Common myeloid progenitor, CD34-positive (primary cell): ENCODE results near the gene TREH.

Experiments
- CTCF ChIA-PET: fragments of 350-600 bp; sonication (Branson Sonifier 250); formaldehyde crosslinking; loops from one replicate; lab custom pipeline; 2021; ENCODE audit warnings: antibody characterized with exemption; lab: Charles Lee
- POLR2A ChIA-PET: fragments of 350-600 bp; sonication (Branson Sonifier 250); formaldehyde crosslinking; loops from one replicate; lab custom pipeline; 2021; ENCODE audit warnings: antibody characterized with exemption; lab: Charles Lee
- DNase-seq, 3 donors: peaks; one replicate each; pipeline versions ENCODE4 v3.0.0 to v3.0.0-alpha.2; 2013
- H3K27ac ChIP-seq, 2 experiments: 1 replicate in 1 of 2; 2 replicates in 1 of 2; pipeline ENCODE4 v1.7.0; 2013; ENCODE audit warnings: inconsistent platforms in 2 of 2, low read length in 2 of 2, mild to moderate bottlenecking in 2 of 2, low read depth in 1 of 2, moderate library complexity in 1 of 2; ENCODE audit not compliant: severe bottlenecking in 2 of 2, insufficient read depth in 1 of 2, poor library complexity in 1 of 2
- H3K27me3 ChIP-seq, 5 experiments: replicated peaks in 2 of 5; 1 replicate in 3 of 5; 2 replicates in 2 of 5; pipeline versions ENCODE4 v1.6.1 to v1.7.0; 2013; ENCODE audit warnings: low read length in 4 of 5, mild to moderate bottlenecking in 2 of 5, moderate library complexity in 2 of 5, inconsistent platforms in 1 of 5; ENCODE audit not compliant: insufficient read depth in 5 of 5, control insufficient read depth in 4 of 5
- H3K36me3 ChIP-seq, 4 experiments: 1 replicate in 2 of 4; 2 replicates in 2 of 4; pipeline versions ENCODE4 v1.6.1 to v1.7.0; 2013; ENCODE audit warnings: low read length in 3 of 4, control low read depth in 1 of 4, mild to moderate bottlenecking in 1 of 4; ENCODE audit not compliant: control insufficient read depth in 4 of 4, insufficient read depth in 4 of 4
- H3K4me1 ChIP-seq, 4 experiments: 1 replicate in 3 of 4; 2 replicates in 1 of 4; pipeline versions ENCODE4 v1.6.1 to v1.7.1; 2013; ENCODE audit warnings: low read length in 3 of 4, mild to moderate bottlenecking in 3 of 4, control low read depth in 1 of 4, inconsistent platforms in 1 of 4, moderate library complexity in 1 of 4; ENCODE audit not compliant: control insufficient read depth in 4 of 4, insufficient read depth in 4 of 4; ENCODE audit errors: control extremely low read depth in 1 of 4
- H3K4me3 ChIP-seq, 7 experiments: 1 replicate in 4 of 7; 2 replicates in 3 of 7; pipeline versions ENCODE4 v1.5.1 to v1.7.0; 2013; ENCODE audit warnings: mild to moderate bottlenecking in 7 of 7, low read length in 6 of 7, moderate library complexity in 6 of 7, inconsistent platforms in 2 of 7, low read depth in 2 of 7, control low read depth in 1 of 7; ENCODE audit not compliant: insufficient read depth in 4 of 7, control insufficient read depth in 1 of 7; ENCODE audit errors: extremely low read depth in 1 of 7
- H3K9me3 ChIP-seq, 5 experiments: 1 replicate in 4 of 5; 2 replicates in 1 of 5; pipeline versions ENCODE4 v1.6.1 to v1.7.1; 2013; ENCODE audit warnings: low read length in 4 of 5, mild to moderate bottlenecking in 2 of 5, inconsistent platforms in 1 of 5, low read depth in 1 of 5, moderate library complexity in 1 of 5; ENCODE audit not compliant: control insufficient read depth in 4 of 5, insufficient read depth in 2 of 5; ENCODE audit errors: control extremely low read depth in 1 of 5
- WGBS: methylation state at CpG from one replicate; pipeline ENCODE4 v1.1.5; 2013; ENCODE audit not compliant: insufficient coverage; 5-methylcytosine and 5-hydroxymethylcytosine counted together

Gene TREH

DNA sequence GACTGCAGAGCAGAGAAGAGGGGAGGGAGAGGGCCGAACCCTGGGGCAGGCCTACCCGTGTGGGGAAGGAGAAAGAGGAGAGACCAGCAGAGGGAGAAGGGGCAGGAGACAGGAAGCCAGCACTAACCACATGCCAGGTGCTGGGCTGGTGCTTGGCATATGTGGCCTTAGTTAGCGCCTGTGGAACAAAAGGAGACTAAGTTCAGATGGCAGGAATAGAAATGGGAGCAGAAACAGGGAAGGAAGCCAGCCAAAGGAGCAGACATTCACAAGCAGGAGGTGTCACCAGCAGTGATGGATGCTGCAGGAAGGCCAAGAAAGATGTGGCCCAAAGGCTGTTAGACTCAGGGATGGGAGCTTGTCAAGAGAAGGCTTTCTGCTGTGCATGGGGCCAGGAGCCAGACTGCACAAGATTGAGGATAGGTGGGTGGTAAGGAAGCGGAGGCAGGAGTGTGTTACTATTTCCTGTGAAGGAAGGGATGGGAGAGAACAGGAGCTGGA lies 26.7 kb downstream of the TREH start:
- peak overlapping the region in 1 of 7 experiments; percentile 5 for H3K4me3 ChIP-seq
- ChIA-PET CTCF (interaction anchor here (1.1 to 1.9 kb wide), 4 partner anchors 10 to 30 kb away, joined by 3 to 8 read pairs (median 4); no protein-coding TSS in a partner anchor), POLR2A (no interaction called here)
- peak; percentile 49 to 83 (median 76) for DNase-seq
- WGBS: 8% methylated on average over 4 of the region's 4 CpGs
- H3K27ac ChIP-seq: no peak overlapping the region
- no peaks in the 10 kb centered on the region for H3K27me3 ChIP-seq
- no peaks in the 10 kb centered on the region for H3K36me3 ChIP-seq
- no peaks in the 10 kb centered on the region for H3K9me3 ChIP-seq
- H3K4me1 ChIP-seq: peaks cover 0 to 18% (median 13%) of the 10 kb centered on the region in 4 experiments

GRCh38 chr11:118651820-118652219 lies 27.6 kb downstream of the TREH start:
- H3K9me3 ChIP-seq: no peaks in the 10 kb centered on the region
- H3K36me3 ChIP-seq: no peaks in the 10 kb centered on the region
- H3K27me3 ChIP-seq: no peaks in the 10 kb centered on the region
- no peak for DNase-seq
- WGBS: 80% methylated on average over 1 of the region's 3 CpGs
- peaks cover 0 to 18% (median 13%) of the 10 kb centered on the region in 4 experiments for H3K4me1 ChIP-seq
- no peak overlapping the region for H3K27ac ChIP-seq
- CTCF ChIA-PET: interaction anchor here (1.1 to 1.9 kb wide), 2 partner anchors 15 to 29 kb away, joined by 3 to 8 read pairs; no protein-coding TSS in a partner anchor
- H3K4me3 ChIP-seq: no peak overlapping the region
- POLR2A ChIA-PET: no interaction called here

DNA sequence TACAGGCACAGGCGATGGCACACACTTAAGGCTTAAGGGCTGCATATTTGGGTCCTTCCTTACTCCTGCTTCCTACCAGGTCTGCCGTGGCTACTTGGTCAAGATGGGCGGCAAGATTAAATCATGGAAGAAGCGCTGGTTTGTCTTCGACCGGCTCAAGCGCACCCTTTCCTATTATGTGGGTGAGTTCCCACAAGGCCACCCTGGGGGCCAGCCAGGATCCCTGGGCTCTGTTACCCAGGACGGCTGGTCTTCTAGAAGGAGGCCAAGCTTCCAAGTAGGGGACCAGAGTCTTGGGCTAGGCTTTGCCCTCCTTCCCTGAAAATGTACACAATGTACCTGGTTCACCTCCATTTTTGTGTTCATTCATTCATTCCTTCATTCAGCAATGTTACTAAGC lies 29.1 kb downstream of the TREH start:
- Histone ChIP-seq H3K4me1 (peaks cover 0 to 18% (median 13%) of the 10 kb centered on the region in 4 experiments), H3K27ac (no peak overlapping the region), H3K9me3 (no peaks in the 10 kb centered on the region), H3K36me3 (no peaks in the 10 kb centered on the region), H3K4me3 (no peak overlapping the region), H3K27me3 (no peaks in the 10 kb centered on the region)
- CTCF ChIA-PET: no interaction called here
- WGBS: 98% methylated on average over 7 of the region's 8 CpGs
- DNase-seq: no peak
- POLR2A ChIA-PET: no interaction called here

DNA sequence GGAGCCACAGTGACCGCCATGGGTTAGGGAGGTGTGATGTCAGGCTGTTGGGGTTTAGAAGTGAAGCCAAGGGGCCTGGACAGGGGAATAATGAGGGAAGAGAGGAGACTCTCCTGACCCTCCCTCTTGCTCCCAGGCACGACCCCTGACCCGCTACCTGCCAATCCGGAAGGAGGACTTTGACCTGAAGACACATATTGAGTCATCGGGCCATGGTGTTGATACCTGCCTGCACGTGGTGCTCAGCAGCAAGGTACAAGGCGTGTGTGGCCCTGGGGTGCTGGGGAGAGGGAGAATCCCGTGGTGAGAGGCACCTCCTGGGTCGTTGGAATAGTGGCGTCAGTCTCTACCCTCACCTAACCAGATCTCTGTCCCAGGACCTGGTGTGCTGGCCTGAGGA lies 29.5 kb downstream of the TREH start:
- no peaks in the 10 kb centered on the region for H3K36me3 ChIP-seq
- WGBS: 100% methylated on average over 7 of the region's 10 CpGs
- CTCF ChIA-PET: no interaction called here

GRCh38 chr11:118648291-118648690 lies 31.2 kb downstream of the TREH start:
- Histone ChIP-seq H3K4me1 (peaks cover 0 to 13% (median 10%) of the 10 kb centered on the region in 4 experiments), H3K36me3 (no peaks in the 10 kb centered on the region), H3K9me3 (no peaks in the 10 kb centered on the region), H3K4me3 (no peak overlapping the region), H3K27ac (no peak overlapping the region), H3K27me3 (no peaks in the 10 kb centered on the region)
- DNase-seq: no peak
- ChIA-PET CTCF (no interaction called here), POLR2A (no interaction called here)
- 95% methylated on average over 4 of the region's 5 CpGs for WGBS

More for the DNA sequence above, 29.5 kb downstream of the TREH start:
- no peak overlapping the region for H3K27ac ChIP-seq
- peaks cover 0 to 18% (median 13%) of the 10 kb centered on the region in 4 experiments for H3K4me1 ChIP-seq
- no peaks in the 10 kb centered on the region for H3K9me3 ChIP-seq
- no peaks in the 10 kb centered on the region for H3K27me3 ChIP-seq
- POLR2A ChIA-PET: no interaction called here
- DNase-seq: no peak
- H3K4me3 ChIP-seq: no peak overlapping the region

DNA sequence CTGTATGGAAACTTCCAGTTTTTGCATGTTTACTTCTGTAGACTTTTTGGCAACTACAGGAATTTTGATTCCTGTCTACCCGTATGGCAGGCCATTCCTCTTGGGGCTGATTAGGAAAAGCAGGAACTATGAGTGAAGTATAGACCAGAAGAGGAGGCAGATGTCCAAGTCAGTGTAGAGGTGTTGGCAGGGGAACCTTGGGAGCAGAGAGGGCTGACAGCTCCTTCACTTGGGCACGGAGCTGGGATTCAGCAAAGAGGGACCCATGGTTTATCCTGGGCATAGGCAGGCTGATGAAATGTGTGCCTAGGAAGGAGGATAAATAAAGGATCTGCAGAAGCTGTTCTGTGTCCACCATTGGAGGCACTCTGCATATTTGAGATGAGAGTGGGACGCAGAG lies 33.1 kb downstream of the TREH start:
- no peak overlapping the region for H3K4me3 ChIP-seq
- no peaks in the 10 kb centered on the region for H3K4me1 ChIP-seq
- no peak for DNase-seq
- no peaks in the 10 kb centered on the region for H3K9me3 ChIP-seq
- ChIA-PET CTCF (interaction anchor here (0.7 to 2.1 kb wide), 5 partner anchors 10 to 25 kb away, joined by 3 to 9 read pairs (median 3); no protein-coding TSS in a partner anchor), POLR2A (no interaction called here)
- no peaks in the 10 kb centered on the region for H3K36me3 ChIP-seq
- no peak overlapping the region for H3K27ac ChIP-seq
- H3K27me3 ChIP-seq: no peaks in the 10 kb centered on the region
- 100% methylated on average over 2 of the region's 3 CpGs for WGBS

DNA sequence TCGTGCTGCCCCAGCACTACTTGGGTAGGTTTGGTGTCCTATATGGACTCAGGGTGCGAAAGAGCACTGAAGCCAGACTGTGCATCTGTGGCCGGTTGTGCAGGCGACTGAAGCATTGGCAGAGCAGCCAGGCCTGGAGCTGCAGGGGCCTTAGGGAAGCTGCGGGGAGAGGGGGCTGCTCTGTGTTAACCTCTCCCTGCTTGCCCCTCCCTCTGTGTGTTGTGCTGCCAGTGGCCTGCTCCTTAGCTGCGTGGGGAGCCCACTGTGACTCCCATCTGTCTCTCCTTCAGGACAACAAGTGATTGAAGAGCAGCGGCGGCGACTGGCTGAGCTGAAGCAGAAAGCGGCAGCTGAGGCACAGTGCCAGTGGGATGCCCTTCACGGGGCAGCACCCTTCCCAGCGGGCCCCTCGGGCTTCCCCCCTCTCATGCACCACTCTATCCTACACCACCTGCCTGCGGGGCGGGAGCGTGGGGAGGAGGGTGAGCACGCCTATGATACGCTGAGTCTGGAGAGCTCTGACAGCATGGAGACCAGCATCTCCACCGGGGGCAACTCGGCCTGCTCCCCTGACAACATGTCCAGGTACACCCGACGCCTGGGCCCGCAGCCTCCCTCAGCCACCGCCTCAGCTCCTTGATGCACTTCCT lies 34.3 kb downstream of the TREH start:
- WGBS: 94% methylated on average over 14 of the region's 24 CpGs
- Histone ChIP-seq H3K4me1 (no peaks in the 10 kb centered on the region), H3K4me3 (no peak overlapping the region), H3K9me3 (no peaks in the 10 kb centered on the region), H3K27ac (no peak overlapping the region), H3K36me3 (no peaks in the 10 kb centered on the region), H3K27me3 (no peaks in the 10 kb centered on the region)
- DNase-seq: no peak
- POLR2A ChIA-PET: interaction anchor here (0.9 kb wide), 1 partner anchor 10 kb away, joined by 3 read pairs; no protein-coding TSS in a partner anchor
- CTCF ChIA-PET: interaction anchor here (0.9 to 2.1 kb wide), 6 partner anchors 9 to 51 kb away, joined by 3 to 9 read pairs (median 4); no protein-coding TSS in a partner anchor
